ENCODE results near the gene RANBP1. TPM values are rescaled to one million over a fixed set of nuclear protein-coding genes. Genes with fewer than 3 reads are reported as not detected.

Gene RANBP1
- total and polyA plus RNA-seq, 9 of the 15 experiments (the other 6 are each of a cell fraction or from before 2014, with no cell fraction given) = 162 to 2,891 (median 1,289) TPM

DNA sequence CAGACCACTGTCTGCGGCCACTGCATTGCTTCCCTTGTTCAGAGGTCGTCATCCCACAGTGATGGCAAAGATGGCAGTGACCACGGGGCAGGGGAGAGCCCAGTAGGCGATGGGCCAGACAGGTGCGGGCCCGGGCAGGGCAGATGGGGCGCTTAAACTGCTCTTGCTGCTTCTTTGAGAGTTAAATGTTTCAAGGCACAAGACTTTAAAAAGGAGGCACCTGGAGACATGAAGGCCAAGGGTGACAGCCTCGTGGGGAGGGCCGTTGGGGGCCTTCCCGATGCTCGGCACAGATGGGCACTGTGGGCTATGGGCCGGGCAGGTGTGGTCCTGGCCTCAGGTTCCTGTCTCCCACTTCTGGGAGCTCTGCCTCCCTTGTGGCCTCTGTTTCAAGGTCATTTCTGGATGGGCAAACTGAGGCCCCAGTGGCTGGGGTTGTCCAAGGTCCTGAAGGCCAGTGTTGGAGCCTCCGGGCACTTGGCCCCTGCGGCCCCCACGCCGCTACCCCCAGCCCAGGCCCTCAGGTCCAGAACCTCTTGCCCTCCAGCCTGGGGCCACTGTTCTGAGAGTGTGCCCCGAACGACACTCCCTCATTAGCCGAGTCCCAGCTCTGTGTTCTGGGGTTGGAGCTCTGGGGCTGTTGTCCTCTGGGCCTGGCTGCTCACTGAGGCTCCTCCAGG, 51.9 kb downstream of the RANBP1 start (continued):
- TF ChIP-seq RBFOX2 (IDR thresholded peaks at IDR 0.05; ENCODE audit: low read depth, low read length) (no peak), GABPB2 (CRISPR knock-in tag; conservative IDR thresholded peaks at IDR 0.05) (no peak), MTA3 (IDR thresholded peaks at IDR 0.05; ENCODE audit: borderline replicate concordance) (no peak), TCF3 (CRISPR knock-in tag; IDR thresholded peaks at IDR 0.05) (no peak), U2AF1 (optimal IDR thresholded peaks at IDR 0.05; ENCODE audit: low read depth, low read length) (no peak), ILF3 (IDR thresholded peaks at IDR 0.05; ENCODE audit: borderline replicate concordance) (no peak), RCOR1 (IDR thresholded peaks at IDR 0.05; ENCODE audit: borderline replicate concordance in 1 of 2, low read depth in 2 of 2, low read length in 2 of 2) (no peak), ELF2 (CRISPR knock-in tag; IDR thresholded peaks at IDR 0.05) (no peak), RBM17 (IDR thresholded peaks at IDR 0.05; ENCODE audit: borderline replicate concordance, low read depth, low read length) (no peak), MIER1 (IDR thresholded peaks at IDR 0.05; ENCODE audit: low read depth) (peak; percentile 88), U2AF2 (optimal IDR thresholded peaks at IDR 0.05; ENCODE audit: low read depth, low read length) (no peak), CBX3 (IDR thresholded peaks at IDR 0.05; ENCODE audit: borderline replicate concordance in 1 of 2, low read length in 2 of 2) (no peak), TOE1 (IDR thresholded peaks at IDR 0.05; ENCODE audit: borderline replicate concordance) (no peak), TOE1 (CRISPR knock-in tag; IDR thresholded peaks at IDR 0.05; ENCODE audit: borderline replicate concordance, low read depth) (no peak), KLF10 (CRISPR knock-in tag; IDR thresholded peaks at IDR 0.05) (no peak), GTF2E2 (tag; IDR thresholded peaks at IDR 0.05) (no peak), ZNF184 (CRISPR knock-in tag; IDR thresholded peaks at IDR 0.05) (0 out of 2 replicates have a peak, but pooled peaks have one; percentile 33), ETV6 (IDR thresholded peaks at IDR 0.05; ENCODE audit: borderline replicate concordance in 1 of 2, low read depth in 2 of 2, low read length in 1 of 2) (no peak), ETV6 (CRISPR knock-in tag; IDR thresholded peaks at IDR 0.05; ENCODE audit: borderline replicate concordance) (no peak), SPI1 (IDR thresholded peaks at IDR 0.05; ENCODE audit: borderline replicate concordance, low read depth, low read length) (no peak), MCM2 (IDR thresholded peaks at IDR 0.05; ENCODE audit: low read depth) (no peak), HNRNPK (IDR thresholded peaks at IDR 0.05; ENCODE audit: low read depth, low read length, poor library complexity, severe bottlenecking) (no peak), ZNF121 (CRISPR knock-in tag; conservative IDR thresholded peaks at IDR 0.05) (no peak), MYNN (IDR thresholded peaks at IDR 0.05) (no peak), MYNN (CRISPR knock-in tag; IDR thresholded peaks at IDR 0.05) (no peak), DIDO1 (tag; IDR thresholded peaks at IDR 0.05; ENCODE audit: low read depth) (no peak)
- TF ChIP-seq, protein P1, sequence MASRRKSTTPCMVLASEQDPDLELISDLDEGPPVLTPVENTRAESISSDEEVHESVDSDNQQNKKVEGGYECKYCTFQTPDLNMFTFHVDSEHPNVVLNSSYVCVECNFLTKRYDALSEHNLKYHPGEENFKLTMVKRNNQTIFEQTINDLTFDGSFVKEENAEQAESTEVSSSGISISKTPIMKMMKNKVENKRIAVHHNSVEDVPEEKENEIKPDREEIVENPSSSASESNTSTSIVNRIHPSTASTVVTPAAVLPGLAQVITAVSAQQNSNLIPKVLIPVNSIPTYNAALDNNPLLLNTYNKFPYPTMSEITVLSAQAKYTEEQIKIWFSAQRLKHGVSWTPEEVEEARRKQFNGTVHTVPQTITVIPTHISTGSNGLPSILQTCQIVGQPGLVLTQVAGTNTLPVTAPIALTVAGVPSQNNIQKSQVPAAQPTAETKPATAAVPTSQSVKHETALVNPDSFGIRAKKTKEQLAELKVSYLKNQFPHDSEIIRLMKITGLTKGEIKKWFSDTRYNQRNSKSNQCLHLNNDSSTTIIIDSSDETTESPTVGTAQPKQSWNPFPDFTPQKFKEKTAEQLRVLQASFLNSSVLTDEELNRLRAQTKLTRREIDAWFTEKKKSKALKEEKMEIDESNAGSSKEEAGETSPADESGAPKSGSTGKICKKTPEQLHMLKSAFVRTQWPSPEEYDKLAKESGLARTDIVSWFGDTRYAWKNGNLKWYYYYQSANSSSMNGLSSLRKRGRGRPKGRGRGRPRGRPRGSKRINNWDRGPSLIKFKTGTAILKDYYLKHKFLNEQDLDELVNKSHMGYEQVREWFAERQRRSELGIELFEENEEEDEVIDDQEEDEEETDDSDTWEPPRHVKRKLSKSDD (conservative IDR thresholded peaks at IDR 0.05; ENCODE audit: low read length) = no peak
- TF ChIP-seq, protein P2, sequence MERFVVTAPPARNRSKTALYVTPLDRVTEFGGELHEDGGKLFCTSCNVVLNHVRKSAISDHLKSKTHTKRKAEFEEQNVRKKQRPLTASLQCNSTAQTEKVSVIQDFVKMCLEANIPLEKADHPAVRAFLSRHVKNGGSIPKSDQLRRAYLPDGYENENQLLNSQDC (CRISPR knock-in tag; IDR thresholded peaks at IDR 0.05) = no peak
- TF ChIP-seq, protein P3, sequence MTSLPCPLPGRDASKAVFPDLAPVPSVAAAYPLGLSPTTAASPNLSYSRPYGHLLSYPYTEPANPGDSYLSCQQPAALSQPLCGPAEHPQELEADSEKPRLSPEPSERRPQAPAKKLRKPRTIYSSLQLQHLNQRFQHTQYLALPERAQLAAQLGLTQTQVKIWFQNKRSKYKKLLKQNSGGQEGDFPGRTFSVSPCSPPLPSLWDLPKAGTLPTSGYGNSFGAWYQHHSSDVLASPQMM (CRISPR knock-in tag; IDR thresholded peaks at IDR 0.05) = no peak

All from K562 (cell line).